Measurements from ENCODE around the gene KIF12. TPM values are rescaled to one million over a fixed set of nuclear protein-coding genes. Genes with fewer than 3 reads are reported as not detected.

The KIF12 gene
- polyA plus RNA-seq, 3 donors: not detected

GRCh38 chr9:114121227-114122135 is 22.4 kb upstream of the KIF12 start:
- peaks cover 8 to 21% (median 12%) of the 10 kb centered on the region in 3 donors for H3K27me3 Mint-ChIP-seq (ENCODE audit: low read depth in 3 of 3)
- no peak for DNase-seq
- Histone ChIP-seq H3K4me2 (replicated peaks; ENCODE audit: extremely low read depth, low read length, poor library complexity, severe bottlenecking) (no peak overlapping the region), H3K27me3 (ENCODE audit: control insufficient read depth in 2 of 2, insufficient read depth in 2 of 2, low read length in 2 of 2) (no peaks in the 10 kb centered on the region), H3K4me1 (ENCODE audit: control insufficient read depth in 1 of 2, insufficient read depth in 2 of 2, low read length in 2 of 2) (no peaks in the 10 kb centered on the region), H3K9me3 (replicated peaks in 1 of 2; ENCODE audit: control insufficient read depth in 1 of 2, insufficient read depth in 1 of 2, low read length in 2 of 2) (no peaks in the 10 kb centered on the region), H3K9ac (ENCODE audit: insufficient read depth, low read length, poor library complexity, severe bottlenecking) (no peak overlapping the region), H3K4me3 (replicated peaks in 1 of 3; ENCODE audit: low read depth in 2 of 3, low read length in 3 of 3) (no peak overlapping the region), H2AFZ (ENCODE audit: insufficient read depth, low read depth, low read length, poor library complexity, severe bottlenecking) (no peak overlapping the region), H3K36me3 (replicated peaks in 1 of 2; ENCODE audit: control insufficient read depth in 1 of 2, insufficient read depth in 2 of 2, low read length in 2 of 2) (no peaks in the 10 kb centered on the region), H3K79me2 (ENCODE audit: insufficient read depth, low read length) (no peaks in the 10 kb centered on the region), H3K27ac (ENCODE audit: low read depth in 1 of 2, low read length in 2 of 2) (no peak overlapping the region), H4K20me1 (ENCODE audit: insufficient read depth, low read length) (no peaks in the 10 kb centered on the region)
- intact Hi-C loops (cut with micrococcal nuclease): no loop called here
- WGBS (ENCODE audit: insufficient coverage): 86% methylated on average over 10 of the region's 16 CpGs
- TF ChIP-seq CTCF (IDR thresholded peaks at IDR 0.05): no peak
- H3K9me3 Mint-ChIP-seq: peaks cover 0 to 2% (median 0%) of the 10 kb centered on the region in 7 donors
- H3K27ac Mint-ChIP-seq: no peak overlapping the region
- H3K4me3 Mint-ChIP-seq: no peak overlapping the region
- H3K4me1 Mint-ChIP-seq: peaks cover 2% of the 10 kb centered on the region
- H3K36me3 Mint-ChIP-seq: no peaks in the 10 kb centered on the region

GRCh38 chr9:114120192-114121014 is 21.3 kb upstream of the KIF12 start:
- Histone ChIP-seq H3K4me2 (replicated peaks; ENCODE audit: extremely low read depth, low read length, poor library complexity, severe bottlenecking) (no peak overlapping the region), H3K4me1 (ENCODE audit: control insufficient read depth in 1 of 2, insufficient read depth in 2 of 2, low read length in 2 of 2) (no peaks in the 10 kb centered on the region), H2AFZ (ENCODE audit: insufficient read depth, low read depth, low read length, poor library complexity, severe bottlenecking) (no peak overlapping the region), H3K36me3 (replicated peaks in 1 of 2; ENCODE audit: control insufficient read depth in 1 of 2, insufficient read depth in 2 of 2, low read length in 2 of 2) (no peaks in the 10 kb centered on the region), H3K9me3 (replicated peaks in 1 of 2; ENCODE audit: control insufficient read depth in 1 of 2, insufficient read depth in 1 of 2, low read length in 2 of 2) (no peaks in the 10 kb centered on the region), H3K9ac (ENCODE audit: insufficient read depth, low read length, poor library complexity, severe bottlenecking) (no peak overlapping the region), H3K27ac (ENCODE audit: low read depth in 1 of 2, low read length in 2 of 2) (no peak overlapping the region), H3K27me3 (ENCODE audit: control insufficient read depth in 2 of 2, insufficient read depth in 2 of 2, low read length in 2 of 2) (no peaks in the 10 kb centered on the region), H4K20me1 (ENCODE audit: insufficient read depth, low read length) (no peaks in the 10 kb centered on the region), H3K79me2 (ENCODE audit: insufficient read depth, low read length) (no peaks in the 10 kb centered on the region), H3K4me3 (replicated peaks in 1 of 3; ENCODE audit: low read depth in 2 of 3, low read length in 3 of 3) (no peak overlapping the region)
- no peak for DNase-seq
- Mint-ChIP-seq H3K4me1 (no peaks in the 10 kb centered on the region), H3K27me3 (ENCODE audit: low read depth in 3 of 3) (peaks cover 7 to 21% (median 12%) of the 10 kb centered on the region in 3 donors), H3K27ac (no peak overlapping the region), H3K9me3 (peaks cover 0 to 2% (median 0%) of the 10 kb centered on the region in 7 donors), H3K4me3 (no peak overlapping the region), H3K36me3 (no peaks in the 10 kb centered on the region)
- intact Hi-C loops (cut with micrococcal nuclease): no loop called here
- no peak for TF ChIP-seq CTCF (IDR thresholded peaks at IDR 0.05)
- WGBS (ENCODE audit: insufficient coverage): 66% methylated on average over 3 of the region's 4 CpGs
